Measurements from ENCODE around the gene PAX5.

GRCh38 chr9:36797471-36798220, 236.4 kb downstream of the PAX5 start:
- no peak for TF ChIP-seq CTCF (IDR thresholded peaks at IDR 0.05; ENCODE audit: low read length)
- TF ChIP-seq EZH2 (optimal IDR thresholded peaks at IDR 0.05; ENCODE audit: low read depth, low read length): no peak
- no peak for TF ChIP-seq EZH2phosphoT487 (IDR thresholded peaks at IDR 0.05; ENCODE audit: low read length)
